ENCODE data around the gene DLX3.

- TF ChIP-seq CTCF (IDR thresholded peaks at IDR 0.05) (no peak), POLR2A (IDR thresholded peaks at IDR 0.05) (no peak)
Measured at GRCh38 chr17:49997301-49997650, 2.3 kb upstream of the DLX3 start.

Measured in thyroid gland (tissue), 4 donors.